ENCODE results near the gene TRIM17.

Gene TRIM17

DNA sequence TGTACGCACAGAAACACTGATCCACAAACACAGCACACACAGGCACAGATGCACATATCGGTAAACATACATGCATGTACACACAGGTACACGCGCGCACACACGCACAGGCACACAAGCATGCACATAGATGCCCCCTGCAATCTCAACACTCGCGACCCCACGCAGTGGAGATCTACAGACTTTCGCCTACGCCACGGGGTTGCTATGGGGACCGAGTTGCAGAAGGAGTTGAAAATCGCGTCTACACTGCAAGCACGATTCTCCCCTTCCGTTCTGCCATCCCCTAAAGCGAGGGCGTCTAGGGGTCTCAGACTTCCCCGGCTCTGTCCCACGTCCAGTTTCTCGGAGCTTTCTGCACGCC, 826 bp downstream of the TRIM17 start:
- DNase-seq: no peak

DNA sequence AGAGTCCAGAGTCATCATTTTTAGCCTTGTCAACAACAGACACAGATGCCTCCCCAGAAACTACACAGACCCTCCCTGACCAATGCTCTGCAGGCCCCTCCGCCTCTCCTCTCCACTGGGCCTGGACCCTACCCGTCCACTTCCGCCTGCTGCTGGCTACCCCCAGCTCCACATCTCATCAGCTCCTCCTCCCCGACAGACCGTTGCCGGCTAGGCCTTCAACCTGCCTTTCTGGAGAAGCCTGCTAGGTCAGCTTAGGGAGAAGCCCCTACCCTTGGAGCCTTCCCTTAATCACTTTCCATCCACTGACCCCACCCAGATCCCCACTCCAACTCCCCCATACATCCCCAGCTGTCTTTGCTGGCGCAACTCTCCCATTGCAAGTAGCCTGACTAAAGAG, 1.4 kb downstream of the TRIM17 start:
- no peak for DNase-seq

DNA sequence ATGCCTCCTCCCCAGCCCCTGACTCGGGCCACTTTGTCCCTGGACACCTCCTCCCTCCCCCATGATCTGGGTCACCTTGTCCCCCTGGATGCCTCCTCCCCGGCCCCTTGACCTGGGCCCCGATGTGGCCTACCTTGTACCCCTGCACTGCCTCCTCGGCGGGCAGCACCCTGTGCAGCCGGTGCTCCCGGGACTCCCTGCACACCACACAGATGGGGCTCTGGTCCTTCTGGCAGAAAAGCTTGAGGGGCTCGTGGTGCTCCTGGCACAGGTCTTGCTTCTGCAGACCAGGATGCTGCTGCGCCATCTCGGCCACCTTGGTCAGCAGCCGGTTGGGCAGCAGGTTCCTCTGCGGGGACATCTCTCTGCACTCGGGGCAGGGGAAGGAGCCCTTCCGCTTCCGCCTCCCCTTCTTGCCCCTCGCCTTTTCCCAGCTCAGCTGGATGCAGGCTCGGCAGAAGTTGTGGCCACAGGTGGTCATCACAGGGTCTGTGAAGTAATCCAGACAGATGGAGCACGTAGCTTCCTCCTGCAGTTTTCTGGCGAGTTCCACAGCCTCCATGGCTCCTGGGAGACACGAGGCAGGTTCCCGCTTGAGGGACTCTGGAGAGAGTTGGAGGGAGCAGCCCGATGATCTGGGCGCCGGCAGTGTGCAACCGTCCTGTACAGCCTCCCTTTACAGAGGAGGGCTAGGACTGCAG, 2.0 kb downstream of the TRIM17 start:
- DNase-seq: no peak

DNA sequence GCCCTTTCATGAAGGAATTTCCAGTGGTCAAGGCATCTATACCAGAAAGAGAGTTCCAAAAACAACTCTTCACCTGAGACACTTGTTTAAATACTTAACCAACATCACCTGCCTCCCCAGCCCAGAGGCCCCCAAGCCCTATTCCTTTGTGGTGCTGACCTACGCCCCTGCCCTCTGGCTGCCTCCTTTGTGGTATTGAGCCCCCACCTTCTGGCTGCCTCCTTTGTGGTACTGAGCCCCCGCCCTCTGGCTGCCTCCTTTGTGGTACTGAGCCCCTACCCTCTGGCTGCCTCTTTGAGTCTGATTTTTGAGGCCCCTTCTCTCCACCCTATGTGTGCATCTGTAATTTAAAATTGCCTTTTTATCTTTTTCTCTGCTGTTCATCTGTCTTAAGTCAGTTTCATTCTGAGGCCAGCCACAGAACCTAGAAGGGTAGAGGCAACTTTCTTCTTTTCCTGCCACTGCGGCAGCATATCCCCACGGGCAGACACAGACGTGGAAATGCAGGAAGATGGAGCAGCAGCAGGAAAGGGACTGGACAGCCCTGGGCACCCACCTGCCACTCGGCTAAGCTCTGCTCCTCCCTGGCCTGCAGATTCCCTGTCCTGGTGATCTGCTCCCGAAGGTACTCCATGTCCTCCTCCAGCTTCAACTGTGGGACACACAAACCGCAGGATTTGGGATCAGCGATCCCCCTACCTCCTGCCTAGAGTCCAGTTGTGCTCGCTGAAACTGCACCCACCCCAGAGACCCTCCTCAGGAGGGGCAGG, 3.2 kb downstream of the TRIM17 start:
- no peak for DNase-seq

DNA sequence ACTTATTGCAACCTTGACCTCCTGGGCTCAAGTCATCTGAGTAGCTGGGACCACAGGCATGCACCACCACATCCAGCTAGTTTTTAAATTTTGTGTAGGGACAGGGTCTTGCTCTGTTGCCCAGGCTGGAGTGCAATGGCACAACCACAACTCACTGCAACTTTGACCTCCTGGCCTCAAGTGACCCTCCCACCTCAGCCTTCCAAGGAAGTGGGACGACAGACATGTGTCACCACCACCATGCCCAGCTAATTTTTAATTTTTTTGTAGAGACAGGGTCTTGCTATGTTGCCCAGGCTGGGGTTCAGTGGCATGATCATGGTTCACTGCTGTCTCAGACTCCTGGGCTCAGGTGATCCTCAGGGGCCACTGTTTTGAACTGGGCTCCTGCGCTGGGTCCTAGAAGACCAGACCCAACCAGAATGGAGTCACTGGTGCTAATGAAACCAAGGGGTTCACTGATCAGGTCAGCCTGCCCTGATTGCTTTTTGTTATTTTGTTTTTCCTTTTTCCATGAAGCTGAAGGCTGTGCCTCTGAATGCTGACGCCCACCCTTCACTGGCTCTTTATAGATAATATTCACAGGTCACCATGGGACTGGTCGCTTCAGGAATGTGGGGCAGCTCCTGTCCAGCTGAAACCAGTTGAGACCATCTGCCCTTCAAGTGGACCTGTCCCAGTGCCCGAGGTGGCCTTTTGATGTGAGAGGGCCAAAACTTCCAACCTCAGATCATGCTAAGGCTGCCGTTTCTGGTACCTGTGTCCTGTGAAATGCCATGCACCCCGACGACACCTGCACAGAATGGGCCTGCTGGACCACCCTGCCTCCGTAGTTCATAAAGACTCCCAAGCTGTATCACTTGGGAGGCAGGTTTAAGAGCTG, 4.9 kb downstream of the TRIM17 start:
- DNase-seq: no peak

DNA sequence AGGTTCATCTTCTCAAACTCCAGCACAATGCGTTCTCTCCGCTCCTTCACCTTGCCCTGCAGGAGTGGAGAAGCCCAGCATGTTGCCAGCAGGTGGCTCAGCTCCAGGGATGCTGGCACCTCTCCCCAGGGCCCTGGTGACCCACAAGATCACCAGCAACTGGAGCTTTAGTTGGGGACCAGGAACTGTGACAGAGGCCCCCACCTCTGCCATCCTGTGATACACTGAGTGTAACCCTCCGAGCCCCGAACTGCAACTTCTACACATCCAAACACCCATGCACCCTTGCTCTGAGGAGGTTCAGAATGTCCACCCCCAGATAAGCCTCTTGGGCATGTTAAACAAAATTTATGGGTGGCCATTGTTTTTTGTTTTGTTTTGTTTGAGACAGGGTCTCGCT, 5.5 kb downstream of the TRIM17 start:
- no peak for DNase-seq

DNA sequence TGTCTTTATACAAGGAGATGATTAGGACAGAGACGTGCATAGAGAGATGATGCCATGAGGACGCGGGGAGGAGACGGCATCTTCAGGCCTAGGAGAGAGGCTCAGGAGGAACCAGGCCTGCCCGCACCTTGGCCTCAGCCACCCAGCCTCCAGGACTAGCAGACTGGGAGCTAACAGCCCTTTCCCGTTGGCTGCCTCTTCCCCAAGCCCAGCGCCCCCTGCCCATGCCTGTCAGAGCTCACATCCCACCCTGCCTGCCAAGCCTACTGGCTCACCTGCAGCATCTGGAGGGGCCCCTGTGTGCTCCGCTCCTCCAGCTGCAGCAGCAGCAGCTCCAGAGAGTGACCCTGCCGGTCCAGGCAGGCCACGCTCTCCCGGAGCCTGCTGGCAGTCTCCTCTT, 6.0 kb downstream of the TRIM17 start:
- DNase-seq: no peak

DNA sequence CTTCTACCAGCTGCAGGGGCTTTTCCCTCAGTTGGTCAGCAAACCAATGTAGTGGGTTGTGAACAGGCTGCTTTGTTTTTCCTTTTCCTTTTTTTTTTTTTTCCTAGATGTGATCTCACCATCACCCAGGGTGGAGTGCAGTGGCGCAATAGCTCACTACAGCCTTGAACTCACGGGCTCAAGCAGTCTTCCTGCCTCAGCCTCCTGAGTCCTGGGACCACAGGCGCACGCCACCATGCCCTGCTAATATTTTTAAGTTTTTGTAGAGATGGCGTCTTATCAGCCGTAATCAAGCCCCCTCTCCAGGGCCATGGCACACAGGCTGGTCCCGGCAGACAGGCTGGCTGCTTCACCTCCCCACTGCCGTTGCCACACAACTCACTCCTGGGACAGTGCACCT, 6.6 kb downstream of the TRIM17 start:
- DNase-seq: no peak

DNA sequence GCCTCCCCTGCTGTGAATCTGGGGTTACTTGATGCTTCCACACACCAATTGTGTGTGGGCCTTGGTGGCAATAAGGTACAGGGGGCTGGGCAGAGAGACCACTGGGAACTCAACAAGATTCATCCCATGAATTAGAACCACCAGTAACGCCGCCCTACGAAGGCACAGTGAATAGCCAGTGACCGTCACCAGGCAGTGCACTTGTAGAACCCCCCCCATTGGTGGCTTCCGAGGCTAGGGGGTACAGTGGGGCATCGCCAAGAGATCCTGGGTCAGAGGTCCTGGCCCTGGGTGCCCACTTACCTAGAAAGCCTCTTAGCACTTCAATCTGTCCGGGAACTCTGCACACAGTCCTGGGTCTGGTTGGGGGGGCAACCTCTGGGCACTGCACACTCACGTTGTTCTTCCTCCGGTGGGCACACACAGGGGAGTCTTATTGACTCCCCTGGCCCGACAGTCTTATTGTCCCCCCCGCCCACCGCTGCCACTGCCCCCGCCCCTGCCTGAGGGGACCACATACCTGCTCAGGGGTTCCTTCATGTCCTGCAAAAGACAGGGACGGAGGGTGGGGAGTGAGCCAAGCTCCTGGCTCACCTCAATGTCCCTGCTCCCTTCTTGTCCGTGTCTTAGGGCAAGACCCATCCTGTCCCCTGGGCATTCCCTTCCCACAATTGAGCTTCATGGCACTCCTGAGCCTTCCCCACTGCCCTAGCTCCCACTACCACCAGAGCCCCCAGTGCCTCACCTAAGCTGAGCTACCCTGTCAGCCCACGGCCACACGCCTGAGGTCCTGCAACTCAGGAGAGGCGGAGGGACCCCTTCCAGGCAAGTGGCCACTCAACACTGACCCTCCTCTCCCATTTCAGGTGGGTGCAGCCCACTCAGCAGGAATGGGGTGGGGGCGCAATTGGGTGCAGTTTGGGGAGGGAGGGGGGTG, 7.5 kb downstream of the TRIM17 start:
- DNase-seq: no peak

DNA sequence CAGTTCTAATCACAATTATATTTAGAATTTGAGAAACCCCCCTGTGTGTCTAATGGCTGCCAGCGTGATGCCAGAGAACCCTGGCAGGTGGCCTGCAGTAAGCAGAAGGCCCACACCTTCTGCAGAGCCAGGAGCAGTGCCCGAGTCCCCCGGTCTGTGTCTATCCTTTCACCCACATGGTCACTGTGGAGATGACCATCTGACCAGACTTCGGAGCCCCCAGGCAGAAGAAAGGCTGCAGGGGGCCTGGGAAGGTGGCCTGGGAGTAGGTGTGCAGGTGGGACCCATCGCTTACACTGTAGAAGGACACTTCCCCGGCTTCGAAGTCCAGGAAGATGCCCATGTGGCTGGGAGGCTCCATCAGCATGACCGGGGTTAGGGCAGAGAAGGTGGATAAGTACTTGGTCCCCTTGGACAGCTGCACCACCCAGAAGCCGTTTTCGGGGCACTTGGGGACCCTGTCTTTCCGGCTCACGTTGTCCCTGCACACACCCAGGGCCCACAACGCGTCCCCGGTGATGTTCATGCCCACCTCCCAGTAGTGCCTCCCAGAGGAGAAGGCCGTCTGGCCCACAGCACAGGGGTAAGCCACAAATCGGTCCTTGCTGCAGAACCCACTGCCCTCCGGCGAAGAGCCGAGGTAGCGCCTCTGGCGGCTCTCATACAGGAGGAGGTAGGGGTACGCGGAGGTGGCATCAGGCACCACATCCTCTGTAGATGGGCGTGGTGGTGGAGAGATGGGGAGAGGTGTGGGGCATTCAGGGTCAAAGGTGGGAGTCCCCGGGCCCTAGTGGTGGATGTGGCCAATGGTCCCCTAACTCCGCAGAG, 8.4 kb downstream of the TRIM17 start:
- no peak for DNase-seq

DNA sequence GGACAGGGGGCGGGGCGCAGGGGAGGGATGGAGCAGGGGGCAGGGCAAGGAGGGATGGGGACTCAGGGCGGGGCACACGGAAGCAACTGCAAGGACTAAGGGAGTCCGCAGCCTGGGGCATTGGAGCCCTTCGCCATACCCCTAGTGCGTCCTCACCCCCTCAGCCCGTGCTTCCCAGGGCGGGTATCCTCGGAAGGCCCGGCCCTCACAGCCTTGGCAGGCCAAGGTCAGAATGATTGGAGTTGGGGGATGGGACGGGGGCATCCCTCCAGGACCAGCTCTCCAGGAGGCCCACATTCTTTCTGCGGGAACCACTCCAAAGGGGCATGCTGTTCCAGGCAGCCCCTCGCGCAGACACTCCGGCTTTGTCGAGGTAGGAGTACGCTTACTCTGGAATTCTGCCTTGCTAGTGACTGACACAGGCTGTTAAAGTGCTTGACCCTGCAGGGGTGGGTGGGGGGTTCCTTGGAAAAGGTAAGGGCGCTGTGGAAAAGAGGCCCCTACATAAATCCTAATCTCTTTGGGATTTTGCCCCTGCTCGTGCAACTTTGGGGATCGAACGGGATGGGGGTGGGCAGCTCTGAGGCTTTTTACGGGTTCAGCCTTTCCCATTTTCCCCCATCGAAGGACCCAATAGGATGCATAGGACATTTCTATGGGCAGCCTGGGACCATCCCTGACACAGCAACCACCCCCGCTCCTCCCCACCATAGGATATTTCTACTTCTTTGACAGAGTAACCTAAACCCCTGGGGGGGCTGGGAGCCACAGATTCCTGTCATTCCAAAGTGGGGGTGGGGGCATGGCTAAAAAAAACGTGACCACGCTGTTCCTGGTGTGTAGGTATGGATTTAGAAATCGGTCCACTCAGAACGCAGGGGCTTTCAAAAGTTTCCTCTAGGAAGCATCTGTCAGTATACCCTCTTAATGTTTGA, 9.3 kb downstream of the TRIM17 start:
- no peak for DNase-seq

DNA sequence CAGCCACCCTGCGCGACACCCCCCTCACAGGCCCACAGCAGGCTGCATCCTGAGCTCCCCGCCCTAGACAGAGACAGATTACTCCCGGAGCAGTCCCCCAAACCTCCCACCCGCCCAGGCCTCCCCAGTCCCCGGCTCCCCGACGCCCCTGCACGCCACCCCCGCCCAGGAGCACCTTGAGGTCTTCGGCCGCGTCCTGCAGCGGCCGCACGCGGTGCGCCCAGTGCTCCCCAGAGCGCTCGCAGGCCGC, 10.8 kb downstream of the TRIM17 start:
- DNase-seq: no peak

DNA sequence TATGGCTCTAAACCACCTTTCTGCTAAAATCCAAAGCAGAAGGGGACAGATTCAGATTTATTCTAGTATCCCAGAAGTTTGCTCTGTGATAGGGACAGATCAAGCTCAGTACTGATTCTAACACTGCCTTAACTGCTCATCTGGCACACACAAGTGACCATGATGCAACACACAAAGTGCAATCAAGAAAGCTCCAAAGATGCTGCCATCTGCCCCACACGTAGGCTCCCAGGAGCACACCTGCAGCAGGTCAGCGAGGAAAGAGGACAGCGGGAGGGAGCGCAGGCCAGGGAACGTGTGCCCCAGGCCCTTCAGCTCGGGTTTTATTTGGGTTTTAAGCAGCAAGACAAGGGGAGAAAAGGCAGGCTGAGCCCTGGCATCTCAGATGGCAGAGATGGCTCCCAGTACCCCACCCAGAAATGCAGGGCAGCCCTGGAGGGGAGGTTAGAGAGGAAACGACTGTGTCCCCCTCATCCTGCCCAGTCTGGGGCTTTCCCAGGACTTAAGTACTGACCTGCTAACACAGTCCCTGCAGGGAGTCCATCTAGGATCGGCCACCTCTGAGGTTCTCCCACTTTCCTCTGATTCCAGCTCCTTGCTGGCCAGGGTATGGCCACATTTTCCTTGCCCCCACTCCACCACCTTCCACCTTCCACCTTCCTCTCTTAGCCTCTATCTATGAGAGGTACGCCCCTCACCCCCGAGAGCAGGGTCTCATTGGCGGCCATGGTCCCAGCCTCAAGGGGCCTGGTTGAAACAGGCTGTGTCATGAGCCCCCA, 11.3 kb downstream of the TRIM17 start:
- no peak for DNase-seq

DNA sequence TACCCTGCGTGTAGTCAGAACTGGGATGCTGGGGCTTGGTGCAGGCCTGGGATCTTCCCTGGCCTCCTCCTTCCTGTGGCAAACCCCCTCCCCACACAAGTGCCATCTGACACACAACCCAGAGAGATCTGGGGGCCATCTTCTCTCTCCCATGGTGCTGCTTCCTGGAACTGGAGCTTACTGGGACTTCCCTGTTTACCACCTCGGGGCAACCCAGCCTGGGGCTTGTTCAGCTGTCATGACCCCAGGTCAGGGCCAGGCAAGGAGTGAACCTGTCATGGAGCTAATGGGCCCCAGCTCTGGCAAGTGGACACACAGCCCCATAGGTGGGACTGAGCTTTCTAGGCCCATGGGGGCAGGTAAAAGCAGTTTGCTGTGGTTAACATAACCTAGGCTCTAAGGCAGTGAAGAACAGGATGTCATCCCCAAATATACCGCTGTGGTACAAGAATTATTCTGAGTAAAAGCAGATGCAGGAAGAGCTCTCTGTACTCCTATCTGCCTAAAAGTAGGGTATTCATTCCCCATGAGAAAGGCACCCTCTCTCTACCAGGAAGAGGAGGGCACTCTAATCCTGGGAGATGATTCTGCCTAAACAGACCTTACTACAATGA, 12.4 kb downstream of the TRIM17 start:
- DNase-seq: peak in 1 of 2 experiments; percentile 29

DNA sequence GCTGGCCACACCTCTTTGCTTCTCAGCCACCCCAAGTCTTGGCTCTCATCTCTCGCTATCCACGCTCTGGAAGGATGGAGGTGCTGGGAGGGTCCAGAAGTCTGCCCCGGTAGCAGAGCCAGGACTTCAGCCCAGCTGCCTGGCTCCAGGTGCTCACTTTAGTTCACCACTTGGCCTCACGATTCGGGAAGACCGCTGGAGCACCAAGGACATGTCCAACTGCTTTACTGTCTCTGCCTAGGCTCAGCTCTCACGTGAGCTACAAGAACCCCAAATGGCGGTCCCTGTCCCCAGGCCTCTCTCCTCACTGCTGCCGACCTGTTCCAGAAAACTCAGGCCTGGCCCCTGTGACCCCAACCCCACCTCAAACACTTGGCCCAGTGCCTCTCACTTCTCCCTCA, 13.4 kb downstream of the TRIM17 start:
- DNase-seq: no peak

DNA sequence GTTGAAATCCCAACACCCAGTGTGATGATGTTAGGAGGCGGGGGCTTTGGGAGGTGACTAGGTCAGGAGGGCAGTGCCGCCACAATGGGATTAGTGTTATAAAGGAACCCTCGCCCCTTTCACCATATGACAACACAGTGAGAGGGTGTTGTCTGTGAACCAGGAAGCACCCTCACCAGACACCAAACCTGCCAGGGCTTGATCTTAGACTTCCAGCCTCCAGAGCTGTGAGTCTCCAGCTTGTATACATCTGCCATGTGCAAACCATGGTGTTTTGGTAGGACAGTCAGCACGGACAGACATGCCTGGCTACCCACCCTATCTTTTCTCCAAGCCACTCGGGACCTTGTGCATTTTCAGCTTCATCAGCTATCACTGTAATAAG, 14.0 kb downstream of the TRIM17 start:
- no peak for DNase-seq

DNA sequence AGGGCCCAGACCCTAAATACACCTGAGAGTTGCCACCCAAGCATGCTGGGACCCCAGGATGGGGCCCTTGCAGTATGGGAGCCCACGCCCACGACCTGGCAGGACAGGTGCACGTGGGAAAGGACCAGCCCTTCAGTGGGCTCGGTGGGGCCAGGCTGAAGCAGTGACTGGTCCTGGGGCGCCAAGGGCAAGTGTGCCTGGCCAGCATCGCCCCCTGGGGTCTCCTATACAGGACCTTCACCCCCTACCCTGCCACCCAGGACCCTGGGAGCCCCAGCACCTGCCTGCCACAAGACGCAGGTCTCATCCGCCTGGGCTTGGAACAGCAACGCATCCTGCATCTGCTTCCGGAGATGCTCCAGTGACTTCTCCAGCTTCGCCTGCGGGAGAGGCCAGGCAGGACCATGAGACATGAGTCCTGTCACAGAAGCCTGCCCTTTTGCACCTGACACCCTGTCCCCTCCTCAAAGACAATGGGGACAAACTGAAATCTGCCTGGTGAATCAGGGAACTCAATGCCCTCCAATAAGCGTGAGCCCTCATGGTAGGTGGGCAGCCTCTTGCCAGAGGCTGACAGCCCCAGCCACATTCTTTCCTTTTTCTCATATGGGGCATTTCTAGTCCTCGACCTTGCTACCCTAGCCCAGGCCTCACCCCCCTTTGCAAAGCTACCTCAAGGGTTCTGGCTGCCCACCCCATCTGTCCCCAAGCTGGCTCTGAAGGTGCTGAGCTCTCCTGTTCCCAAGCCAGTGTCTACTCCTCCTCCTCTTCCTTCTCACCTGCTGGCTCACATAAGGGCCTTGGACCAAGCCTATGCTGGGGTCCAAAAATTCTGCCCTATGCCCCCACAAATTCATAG, 14.7 kb downstream of the TRIM17 start:
- no peak for DNase-seq

DNA sequence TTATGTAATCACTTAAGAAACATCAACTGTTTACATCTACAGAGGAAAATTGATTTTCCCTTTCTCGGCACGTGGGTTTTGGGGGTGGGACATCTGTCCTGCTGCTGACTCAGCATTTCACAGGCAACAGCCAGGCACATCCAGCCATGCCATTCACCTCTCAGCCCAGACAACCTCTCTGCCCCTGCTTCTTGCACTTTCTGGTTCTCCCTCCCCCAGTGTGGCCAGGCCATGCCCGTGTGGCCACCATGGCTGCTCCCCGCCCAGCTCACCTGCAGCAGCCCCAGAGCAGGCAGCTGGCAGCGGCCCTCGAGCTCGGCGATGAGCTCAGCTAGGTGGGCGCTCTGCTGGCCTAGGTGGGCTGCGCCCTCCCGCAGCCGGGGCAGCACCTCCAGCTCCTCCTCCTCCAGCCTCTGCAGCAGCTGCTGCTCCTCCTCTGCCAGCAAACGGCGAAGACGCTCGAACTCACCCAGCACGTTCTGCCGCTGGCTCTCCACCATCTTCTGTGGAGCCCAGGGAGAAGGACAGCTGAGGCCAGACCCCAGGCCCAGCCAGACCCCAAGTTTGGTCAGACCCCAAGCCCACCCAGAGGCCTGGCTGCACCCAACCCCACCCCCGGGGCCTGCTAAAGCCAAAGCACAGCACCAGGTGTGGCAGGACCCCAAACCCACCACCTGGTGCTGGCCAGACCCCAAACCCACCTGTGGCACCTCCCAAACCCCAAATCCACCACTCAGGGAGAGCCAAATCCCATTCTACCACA, 15.8 kb downstream of the TRIM17 start:
- no peak for DNase-seq
